PC-3 (cell line): ENCODE results near the gene PSAP. TPM values are rescaled to one million over a fixed set of nuclear protein-coding genes. Genes with fewer than 3 reads are reported as not detected.
A peak's percentile ranks its signal among the peaks of the same experiment; 100 is the strongest.
"Not testable (repeated sequence)": the region's sequence is repeated elsewhere in the genome, so short reads cannot be mapped to it uniquely, and the experiment has no call there.

Experiments used
- ATAC-seq: fragments of 200-7000 bp; cut with Tn5 transposase; 2 replicates; pipeline ENCODE4 v1.9.1; 2020; ENCODE audit warnings: mild to moderate bottlenecking, moderate library complexity
- BruUV-seq: library from RNA; stranded (reverse); fragments of 400-500 nt; replicated peaks from 2 replicates; lab custom pipeline; 2021; lab: Mats Ljungman, UMichigan
- CTCF ChIA-PET: fragments of 300-600 bp; sonication (Branson Sonifier 250); formaldehyde crosslinking; loops from one replicate; lab custom pipeline; 2022; ENCODE audit warnings: antibody characterized with exemption; lab: Charles Lee
- POLR2A ChIA-PET: fragments of 300-600 bp; sonication (Branson Sonifier 250); formaldehyde crosslinking; loops from one replicate; lab custom pipeline; 2022; ENCODE audit warnings: antibody characterized with exemption; ENCODE audit not compliant: unreplicated experiment; lab: Charles Lee
- DNase-seq: peaks from one replicate; pipeline ENCODE4 v3.0.0-alpha.2; 2015
- H2AFZ ChIP-seq: fragments of 300-600 bp; sonication (generic); 2 replicates; pipeline ENCODE4 v1.6.0; 2016; ENCODE audit warnings: antibody characterized with exemption, low read length
- H3F3A ChIP-seq: fragments of 300-600 bp; sonication (generic); one replicate; pipeline ENCODE4 v1.6.0; 2017; ENCODE audit warnings: antibody characterized with exemption, low read length, control low read depth, mild to moderate bottlenecking; ENCODE audit not compliant: unreplicated experiment
- H3K27ac ChIP-seq: fragments of 300-600 bp; sonication (generic); 2 replicates; pipeline ENCODE4 v1.5.1; 2016; ENCODE audit warnings: mild to moderate bottlenecking, low read length
- H3K27me3 ChIP-seq: fragments of 300-600 bp; sonication (generic); 2 replicates; pipeline ENCODE4 v1.6.1; 2016; ENCODE audit warnings: low read length, mixed read lengths
- H3K36me3 ChIP-seq: fragments of 300-600 bp; sonication (generic); 2 replicates; pipeline ENCODE4 v1.6.1; 2016; ENCODE audit warnings: low read depth, mixed run types, low read length, mixed read lengths
- H3K4me1 ChIP-seq: fragments of 300-600 bp; sonication (generic); 2 replicates; pipeline ENCODE4 v1.5.1; 2016; ENCODE audit warnings: low read length; ENCODE audit not compliant: insufficient read depth
- H3K4me2 ChIP-seq: fragments of 300-600 bp; sonication (generic); 2 replicates; pipeline ENCODE4 v1.6.0; 2016; ENCODE audit warnings: low read length
- H3K4me3 ChIP-seq: fragments of 300-600 bp; sonication (generic); 2 replicates; pipeline ENCODE4 v1.5.1; 2016; ENCODE audit warnings: mild to moderate bottlenecking, low read length, mixed read lengths
- H3K79me2 ChIP-seq: fragments of 300-600 bp; sonication (generic); 2 replicates; pipeline ENCODE4 v1.6.1; 2017; ENCODE audit warnings: low read length, mixed read lengths
- H3K9ac ChIP-seq: fragments of 300-600 bp; sonication (generic); 2 replicates; pipeline ENCODE4 v1.6.0; 2016; ENCODE audit warnings: mild to moderate bottlenecking, low read length
- H3K9me2 ChIP-seq: fragments of 300-600 bp; sonication (generic); replicated peaks from 2 replicates; pipeline ENCODE4 v1.6.1; 2016; ENCODE audit warnings: mixed run types, low read length, mixed read lengths
- H3K9me3 ChIP-seq: fragments of 300-600 bp; sonication (generic); 2 replicates; pipeline ENCODE4 v1.6.1; 2016; ENCODE audit warnings: low read length, mixed read lengths
- H4K20me1 ChIP-seq: fragments of 300-600 bp; sonication (generic); 2 replicates; pipeline ENCODE4 v1.6.1; 2016; ENCODE audit warnings: low read length, mixed read lengths
- EZH2 ChIP-seq: fragments of 300-600 bp; sonication (generic); IDR thresholded peaks from one replicate; pipeline ENCODE4 v1.6.1; 2017; ENCODE audit warnings: antibody characterized with exemption, mild to moderate bottlenecking, low read length; ENCODE audit not compliant: unreplicated experiment
- EZH2phosphoT487 ChIP-seq: fragments of 300-600 bp; sonication (generic); IDR thresholded peaks from 2 replicates; pipeline ENCODE4 v1.6.1; 2018; ENCODE audit warnings: mild to moderate bottlenecking, antibody characterized with exemption, low read length, borderline replicate concordance
- intact Hi-C: fragments of 100-400 bp; cut with micrococcal nuclease; formaldehyde crosslinking; loops from 2 replicates; pipeline ENCODE4 v1.9.0; 2023
- total RNA-seq: library from RNA; depleted of rRNA; stranded (reverse); fragments of >200 nt; gene quantifications from 2 replicates; pipeline ENCODE4 v1.2.3, GENCODE V29; 2014
- TF ChIP-seq, protein P1 (sequence below): fragments of 300-600 bp; sonication (generic); conservative IDR thresholded peaks from 2 replicates; pipeline ENCODE4 v1.5.1; 2017; ENCODE audit warnings: antibody characterized with exemption, low read depth, mild to moderate bottlenecking, low read length

PSAP gene
- total RNA-seq, 1 experiment from 2014 or later = 334 TPM

DNA sequence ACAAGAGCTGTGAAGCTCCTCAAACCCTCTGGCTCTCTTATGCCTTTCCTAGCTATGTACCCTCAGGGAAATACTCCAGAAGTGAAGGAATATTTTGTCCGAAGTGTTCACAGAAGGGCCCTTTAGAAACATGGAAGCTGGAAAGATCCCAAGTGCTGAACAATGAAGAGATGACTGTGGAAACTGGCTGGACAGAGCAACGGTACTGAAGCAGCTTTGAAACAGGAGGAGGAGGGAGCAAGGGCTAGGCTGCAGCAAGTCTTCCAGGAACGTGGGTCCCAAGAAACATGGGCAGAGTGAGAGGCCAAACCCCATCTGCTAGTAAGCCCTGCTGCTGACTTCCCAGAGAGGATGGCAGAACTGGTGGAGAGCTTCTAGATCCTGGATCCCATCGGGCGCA, 3.0 kb upstream of the PSAP start:
- BruUV-seq = no TSS peak
- ATAC-seq (no peak), DNase-seq (no peak)
- TF ChIP-seq EZH2 (no peak), EZH2phosphoT487 (no peak)
- TF ChIP-seq, protein P1, sequence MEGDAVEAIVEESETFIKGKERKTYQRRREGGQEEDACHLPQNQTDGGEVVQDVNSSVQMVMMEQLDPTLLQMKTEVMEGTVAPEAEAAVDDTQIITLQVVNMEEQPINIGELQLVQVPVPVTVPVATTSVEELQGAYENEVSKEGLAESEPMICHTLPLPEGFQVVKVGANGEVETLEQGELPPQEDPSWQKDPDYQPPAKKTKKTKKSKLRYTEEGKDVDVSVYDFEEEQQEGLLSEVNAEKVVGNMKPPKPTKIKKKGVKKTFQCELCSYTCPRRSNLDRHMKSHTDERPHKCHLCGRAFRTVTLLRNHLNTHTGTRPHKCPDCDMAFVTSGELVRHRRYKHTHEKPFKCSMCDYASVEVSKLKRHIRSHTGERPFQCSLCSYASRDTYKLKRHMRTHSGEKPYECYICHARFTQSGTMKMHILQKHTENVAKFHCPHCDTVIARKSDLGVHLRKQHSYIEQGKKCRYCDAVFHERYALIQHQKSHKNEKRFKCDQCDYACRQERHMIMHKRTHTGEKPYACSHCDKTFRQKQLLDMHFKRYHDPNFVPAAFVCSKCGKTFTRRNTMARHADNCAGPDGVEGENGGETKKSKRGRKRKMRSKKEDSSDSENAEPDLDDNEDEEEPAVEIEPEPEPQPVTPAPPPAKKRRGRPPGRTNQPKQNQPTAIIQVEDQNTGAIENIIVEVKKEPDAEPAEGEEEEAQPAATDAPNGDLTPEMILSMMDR = no peak
- Histone ChIP-seq H3K9me2 (no peaks in the 10 kb centered on the region), H3K27me3 (no peaks in the 10 kb centered on the region), H2AFZ (no peak overlapping the region), H3K79me2 (peaks cover 20% of the 10 kb centered on the region), H3F3A (no peaks in the 10 kb centered on the region), H3K4me1 (peaks cover 10% of the 10 kb centered on the region; the same call in 1 of the 2 replicates), H3K4me3 (no peak overlapping the region), H3K9ac (no peak overlapping the region), H4K20me1 (peaks cover 3% of the 10 kb centered on the region), H3K27ac (no peak overlapping the region), H3K9me3 (no peaks in the 10 kb centered on the region), H3K36me3 (no peaks in the 10 kb centered on the region), H3K4me2 (no peak overlapping the region)
- intact Hi-C loops = loop anchor here (5.0 kb wide), 1 partner anchor 33 kb away; no protein-coding TSS in a partner anchor
- CTCF ChIA-PET = no interaction called here
- POLR2A ChIA-PET = no interaction called here

DNA sequence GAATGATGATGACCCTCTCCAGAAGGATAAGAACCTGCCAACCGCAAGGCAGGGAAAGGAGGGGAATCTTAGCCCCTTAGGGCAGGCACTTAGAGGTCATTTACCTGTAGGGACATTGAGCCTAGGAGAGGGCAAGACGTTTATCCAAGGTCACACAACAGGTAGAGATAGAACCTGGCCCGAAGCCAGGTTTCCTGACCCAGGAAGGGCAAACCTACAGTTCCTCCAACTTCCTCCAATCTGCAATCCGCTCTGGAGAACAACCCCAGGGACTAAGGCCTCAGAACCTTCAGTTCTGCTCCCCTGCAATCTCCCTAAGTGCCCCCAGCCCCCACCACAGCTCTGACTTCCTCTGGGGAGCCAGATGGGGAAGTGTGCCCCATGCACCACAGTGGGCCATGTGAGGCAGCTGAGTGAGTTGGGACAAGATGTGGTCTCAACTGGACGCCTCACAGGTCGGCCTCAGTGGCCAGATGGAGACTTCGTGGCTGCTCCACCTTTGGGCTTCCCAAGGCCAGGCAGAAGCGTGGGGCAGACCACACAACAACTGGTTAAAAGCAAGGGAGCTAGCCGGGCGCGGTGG, 1.4 kb upstream of the PSAP start:
- no peak overlapping the region for H3K27ac ChIP-seq
- no peak overlapping the region for H3K9ac ChIP-seq
- no TSS peak for BruUV-seq
- CTCF ChIA-PET = no interaction called here
- intact Hi-C loops = loop anchor here (5.0 kb wide), 1 partner anchor 35 kb away; no protein-coding TSS in a partner anchor
- H3K36me3 ChIP-seq = no peaks in the 10 kb centered on the region
- H2AFZ ChIP-seq = no peak overlapping the region
- H3K27me3 ChIP-seq = no peaks in the 10 kb centered on the region
- POLR2A ChIA-PET = no interaction called here
- no peak for DNase-seq
- no peak for ATAC-seq
- H3K4me1 ChIP-seq = peaks cover 22% of the 10 kb centered on the region; the same call in 1 of the 2 replicates
- peaks cover 36% of the 10 kb centered on the region for H3K79me2 ChIP-seq
- no peaks in the 10 kb centered on the region for H3K9me3 ChIP-seq
- no peaks in the 10 kb centered on the region for H3F3A ChIP-seq
- H3K4me3 ChIP-seq = no peak overlapping the region
- no peak overlapping the region for H3K4me2 ChIP-seq
- TF ChIP-seq EZH2phosphoT487 (no peak), EZH2 (no peak)
- TF ChIP-seq, protein P1 = no peak
- H3K9me2 ChIP-seq = no peaks in the 10 kb centered on the region
- H4K20me1 ChIP-seq = peaks cover 19% of the 10 kb centered on the region

DNA sequence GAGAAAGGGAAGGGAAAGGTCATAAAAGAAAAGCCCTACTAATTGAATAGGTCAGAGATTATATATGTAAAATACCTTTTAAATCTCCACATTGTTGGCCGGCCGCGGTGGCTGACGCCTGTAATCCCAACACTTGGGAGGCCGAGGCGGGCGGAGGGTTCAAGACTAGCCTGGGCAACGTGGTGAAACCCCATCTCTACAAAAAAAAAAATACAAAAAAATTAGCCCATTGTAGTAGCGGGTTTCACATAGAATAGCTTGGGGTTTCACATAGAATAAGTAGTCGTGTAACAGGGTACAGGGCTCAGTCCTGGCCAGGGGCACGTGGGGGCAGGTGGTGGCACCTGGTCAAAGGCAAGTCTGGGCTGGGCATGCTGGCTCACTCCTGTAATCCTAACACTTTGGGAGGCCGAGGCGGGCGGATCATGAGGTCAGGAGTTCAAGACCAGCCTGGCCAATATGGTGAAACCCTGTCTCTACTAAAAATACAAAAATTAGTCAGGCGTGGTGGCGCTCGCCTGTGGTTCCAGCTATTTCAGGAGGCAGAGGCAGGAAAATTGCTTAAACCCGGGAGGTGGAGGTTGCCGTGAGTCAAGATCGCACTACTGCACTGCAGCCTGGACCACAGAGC, 529 bp upstream of the PSAP start:
- BruUV-seq = TSS peak; percentile 58
- H3K9ac ChIP-seq = peak overlapping the region; percentile 38; the same call in 1 of the 2 replicates
- ChIA-PET POLR2A (interaction anchor here (0.7 to 0.9 kb wide), 3 partner anchors 9 to 1124 kb away, joined by 3 to 6 read pairs (median 4); no protein-coding TSS in a partner anchor), CTCF (interaction anchor here (0.7 kb wide), 2 partner anchors 9 to 22 kb away, joined by 3 to 4 read pairs; no protein-coding TSS in a partner anchor)
- H3F3A ChIP-seq, H3K9me2 ChIP-seq, H3K9me3 ChIP-seq, DNase-seq, H3K27me3 ChIP-seq, H3K4me3 ChIP-seq, ATAC-seq, H3K36me3 ChIP-seq: not testable (repeated sequence)
- peaks cover 22% of the 10 kb centered on the region; the same call in 1 of the 2 replicates for H3K4me1 ChIP-seq
- peak overlapping the region; percentile 41 for H3K27ac ChIP-seq
- H3K79me2 ChIP-seq = peaks cover 44% of the 10 kb centered on the region
- H4K20me1 ChIP-seq = peaks cover 26% of the 10 kb centered on the region
- intact Hi-C loops = loop anchor here (1.0 to 5.0 kb wide), 2 partner anchors 20 to 36 kb away; no protein-coding TSS in a partner anchor
- peak overlapping the region; percentile 76; the same call in 1 of the 2 replicates for H2AFZ ChIP-seq
- H3K4me2 ChIP-seq = peak overlapping the region; percentile 73
